ENCODE data around the gene ZNF366. TPM values are rescaled to one million over a fixed set of nuclear protein-coding genes. Genes with fewer than 3 reads are reported as not detected.
A peak's percentile ranks its signal among the peaks of the same experiment; 100 is the strongest.

The ZNF366 gene
- total and polyA plus RNA-seq, 8 donors: 0.10 to 6.8 (median 1.7) TPM; not detected in 1

GRCh38 chr5:72498284-72498683, 8.9 kb downstream of the ZNF366 start:
- H3K9me3 ChIP-seq: no peaks in the 10 kb centered on the region
- intact Hi-C loops (cut with DNase I; ENCODE audit: low total_unique reads): no loop called here
- H3K36me3 ChIP-seq: no peaks in the 10 kb centered on the region
- H3K4me1 ChIP-seq: no peaks in the 10 kb centered on the region
- no peaks in the 10 kb centered on the region for H3K27me3 ChIP-seq
- no peak overlapping the region for H3K27ac ChIP-seq
- TF ChIP-seq POLR2AphosphoS5 (IDR thresholded peaks at IDR 0.05): no peak
- no peak for TF ChIP-seq POLR2A (IDR thresholded peaks at IDR 0.05)
- no peak for TF ChIP-seq CTCF (IDR thresholded peaks at IDR 0.05)
- no peak for TF ChIP-seq EP300 (IDR thresholded peaks at IDR 0.05)
- DNase-seq: no peak
- H3K4me3 ChIP-seq: no peak overlapping the region
- WGBS, 5 donors: 69 to 92% (median 81%) methylated on average over 2 of the region's 2 CpGs

DNA sequence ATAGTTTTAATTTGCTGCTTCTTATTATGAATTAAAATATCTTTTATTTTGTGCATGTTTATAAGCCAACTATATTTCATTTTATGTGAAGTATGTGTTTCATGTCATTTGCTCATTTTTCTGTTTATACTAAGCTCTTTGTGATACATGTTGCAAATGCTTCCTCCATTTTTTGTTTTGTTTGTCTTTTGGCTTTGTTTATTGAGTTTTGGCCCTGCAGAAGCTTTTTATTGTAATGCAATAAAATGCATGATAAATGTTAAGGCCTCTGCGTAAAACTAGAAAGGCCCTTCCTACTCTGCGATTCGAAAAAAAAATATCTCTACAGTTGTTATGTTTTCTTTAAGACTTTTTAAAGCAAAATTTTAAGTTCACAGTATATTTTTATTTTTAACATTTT, 9.4 kb downstream of the ZNF366 start:
- Histone ChIP-seq H3K36me3 (no peaks in the 10 kb centered on the region), H3K27ac (no peak overlapping the region), H3K9me3 (no peaks in the 10 kb centered on the region), H3K27me3 (no peaks in the 10 kb centered on the region), H3K4me3 (no peak overlapping the region), H3K4me1 (no peaks in the 10 kb centered on the region)
- DNase-seq: no peak
- intact Hi-C loops (cut with DNase I; ENCODE audit: low total_unique reads): no loop called here
- 67 to 83% (median 79%) methylated on average over 3 of the region's 3 CpGs for WGBS, 5 donors
- no peak for TF ChIP-seq POLR2AphosphoS5 (IDR thresholded peaks at IDR 0.05)
- no peak for TF ChIP-seq CTCF (IDR thresholded peaks at IDR 0.05)
- TF ChIP-seq EP300 (IDR thresholded peaks at IDR 0.05): no peak
- TF ChIP-seq POLR2A (IDR thresholded peaks at IDR 0.05): no peak

- intact Hi-C loops (cut with DNase I; ENCODE audit: low total_unique reads): no loop called here
- Histone ChIP-seq H3K27me3 (no peaks in the 10 kb centered on the region), H3K27ac (peak overlapping the region in 1 of 5 donors; percentile 31), H3K4me1 (no peaks in the 10 kb centered on the region), H3K4me3 (no peak overlapping the region), H3K9me3 (no peaks in the 10 kb centered on the region), H3K36me3 (no peaks in the 10 kb centered on the region)
- WGBS, 5 donors: 73 to 78% (median 75%) methylated on average over 6 of the region's 6 CpGs
- no peak for TF ChIP-seq POLR2AphosphoS5 (IDR thresholded peaks at IDR 0.05)
- no peak for TF ChIP-seq CTCF (IDR thresholded peaks at IDR 0.05)
- no peak for TF ChIP-seq POLR2A (IDR thresholded peaks at IDR 0.05)
- TF ChIP-seq EP300 (IDR thresholded peaks at IDR 0.05): no peak
- no peak for DNase-seq
Observed at GRCh38 chr5:72495410-72495809, 11.8 kb downstream of the ZNF366 start.

- Histone ChIP-seq H3K27me3 (no peaks in the 10 kb centered on the region), H3K36me3 (no peaks in the 10 kb centered on the region), H3K27ac (peak overlapping the region in 1 of 5 donors; percentile 31), H3K4me3 (no peak overlapping the region), H3K9me3 (no peaks in the 10 kb centered on the region), H3K4me1 (no peaks in the 10 kb centered on the region)
- TF ChIP-seq POLR2A (IDR thresholded peaks at IDR 0.05) (no peak), EP300 (IDR thresholded peaks at IDR 0.05) (no peak), POLR2AphosphoS5 (IDR thresholded peaks at IDR 0.05) (no peak), CTCF (IDR thresholded peaks at IDR 0.05) (no peak)
- intact Hi-C loops (cut with DNase I; ENCODE audit: low total_unique reads): no loop called here
- no peak for DNase-seq
- 62 to 90% (median 77%) methylated on average over 5 of the region's 5 CpGs for WGBS, 5 donors
Observed at GRCh38 chr5:72494623-72495124, 12.5 kb downstream of the ZNF366 start.

Data from stomach (tissue), 9 donors.